GM18511 (cell line): Measurements from ENCODE around the gene ZNF260.
A peak's percentile ranks its signal among the peaks of the same experiment; 100 is the strongest.
"Not testable (repeated sequence)": the region's sequence is repeated elsewhere in the genome, so short reads cannot be mapped to it uniquely, and the experiment has no call there.

Experiments used
- ATAC-seq: cut with Tn5 transposase; IDR thresholded peaks from one replicate; pipeline ENCODE4 v1.9.1; 2021; ENCODE audit warnings: mild to moderate bottlenecking, moderate library complexity; ENCODE audit not compliant: unreplicated experiment

Gene ZNF260

GRCh38 chr19:36528194-36528920 lies at the start of gene ZNF260:
ZNF260 (minus strand) TSS chr19:36528271; CDS start chr19:36515238, 13,033 bp downstream.
- ATAC-seq = peak; percentile 91

GRCh38 chr19:36577271-36577996 lies 49.4 kb upstream of the ZNF260 start:
- no peak for ATAC-seq

- no peak for ATAC-seq
Observed at GRCh38 chr19:36574741-36575140, 46.7 kb upstream of the ZNF260 start.

GRCh38 chr19:36573895-36574720 lies 46.0 kb upstream of the ZNF260 start:
- ATAC-seq = peak; percentile 18

GRCh38 chr19:36573020-36573894 lies 45.2 kb upstream of the ZNF260 start, which contains the start of gene ZNF529:
ZNF529 (minus strand) TSS chr19:36573292; CDS start chr19:36572346, 946 bp downstream.
- ATAC-seq = peak; percentile 93

GRCh38 chr19:36572593-36573019 lies 44.5 kb upstream of the ZNF260 start:
- no peak for ATAC-seq

GRCh38 chr19:36564391-36564790 lies 36.3 kb upstream of the ZNF260 start:
- no peak for ATAC-seq

- no peak for ATAC-seq
Observed at GRCh38 chr19:36547001-36547732, 19.1 kb upstream of the ZNF260 start.

- peak; percentile 33 for ATAC-seq
Observed at GRCh38 chr19:36528921-36529518, 949 bp upstream of the ZNF260 start.

- ATAC-seq = no peak
Observed at GRCh38 chr19:36527873-36528193, 238 bp downstream of the ZNF260 start.

GRCh38 chr19:36527341-36527740 lies 730 bp downstream of the ZNF260 start:
- no peak for ATAC-seq

- ATAC-seq = no peak
Observed at GRCh38 chr19:36526581-36526980, 1.5 kb downstream of the ZNF260 start.

GRCh38 chr19:36524617-36525016 lies 3.5 kb downstream of the ZNF260 start:
- no peak for ATAC-seq

GRCh38 chr19:36514012-36514612 lies 14.0 kb downstream of the ZNF260 start:
- no peak for ATAC-seq

- ATAC-seq = no peak
Observed at GRCh38 chr19:36508325-36508724, 19.7 kb downstream of the ZNF260 start.

GRCh38 chr19:36501973-36502372 lies 26.1 kb downstream of the ZNF260 start:
- ATAC-seq = no peak

GRCh38 chr19:36497001-36497400 lies 31.1 kb downstream of the ZNF260 start:
- ATAC-seq = no peak

- ATAC-seq = not testable (repeated sequence)
Observed at GRCh38 chr19:36492689-36493453, 35.2 kb downstream of the ZNF260 start.
